GM10266 (cell line): ENCODE results near the gene TP53I11.

ENCODE experiments used
- DNase-seq: peaks from one replicate; pipeline ENCODE4 v3.0.0; 2012; ENCODE audit errors: extremely low spot score
- TF ChIP-seq, protein P1 (sequence below): IDR thresholded peaks from 2 replicates; pipeline ENCODE4 v1.5.1; 2012; ENCODE audit warnings: mild to moderate bottlenecking, low read depth; ENCODE audit not compliant: control insufficient read depth, insufficient read depth; ENCODE audit errors: missing control alignments

TP53I11 gene

DNA sequence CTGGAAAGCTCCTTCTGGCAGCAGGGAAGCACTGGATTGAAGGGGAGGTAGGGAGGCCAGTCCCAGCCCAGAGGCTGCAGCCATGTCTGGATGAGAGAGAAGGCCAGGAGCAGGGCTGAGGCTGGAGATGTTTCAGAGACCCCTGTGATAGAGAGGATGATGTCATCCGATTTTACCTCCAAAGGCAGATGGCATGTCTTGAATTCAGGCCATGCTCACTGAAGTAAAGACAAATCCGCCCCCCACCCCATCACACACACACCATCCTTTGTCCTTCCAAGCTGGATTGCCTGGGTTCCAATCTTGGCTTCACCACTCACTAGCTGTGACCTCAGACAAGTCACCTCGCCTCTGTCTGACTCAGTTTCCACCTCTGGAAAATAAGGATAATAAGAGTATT is 47.2 kb downstream of the TP53I11 start:
- no peak for DNase-seq
- TF ChIP-seq, protein P1, sequence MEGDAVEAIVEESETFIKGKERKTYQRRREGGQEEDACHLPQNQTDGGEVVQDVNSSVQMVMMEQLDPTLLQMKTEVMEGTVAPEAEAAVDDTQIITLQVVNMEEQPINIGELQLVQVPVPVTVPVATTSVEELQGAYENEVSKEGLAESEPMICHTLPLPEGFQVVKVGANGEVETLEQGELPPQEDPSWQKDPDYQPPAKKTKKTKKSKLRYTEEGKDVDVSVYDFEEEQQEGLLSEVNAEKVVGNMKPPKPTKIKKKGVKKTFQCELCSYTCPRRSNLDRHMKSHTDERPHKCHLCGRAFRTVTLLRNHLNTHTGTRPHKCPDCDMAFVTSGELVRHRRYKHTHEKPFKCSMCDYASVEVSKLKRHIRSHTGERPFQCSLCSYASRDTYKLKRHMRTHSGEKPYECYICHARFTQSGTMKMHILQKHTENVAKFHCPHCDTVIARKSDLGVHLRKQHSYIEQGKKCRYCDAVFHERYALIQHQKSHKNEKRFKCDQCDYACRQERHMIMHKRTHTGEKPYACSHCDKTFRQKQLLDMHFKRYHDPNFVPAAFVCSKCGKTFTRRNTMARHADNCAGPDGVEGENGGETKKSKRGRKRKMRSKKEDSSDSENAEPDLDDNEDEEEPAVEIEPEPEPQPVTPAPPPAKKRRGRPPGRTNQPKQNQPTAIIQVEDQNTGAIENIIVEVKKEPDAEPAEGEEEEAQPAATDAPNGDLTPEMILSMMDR = no peak

DNA sequence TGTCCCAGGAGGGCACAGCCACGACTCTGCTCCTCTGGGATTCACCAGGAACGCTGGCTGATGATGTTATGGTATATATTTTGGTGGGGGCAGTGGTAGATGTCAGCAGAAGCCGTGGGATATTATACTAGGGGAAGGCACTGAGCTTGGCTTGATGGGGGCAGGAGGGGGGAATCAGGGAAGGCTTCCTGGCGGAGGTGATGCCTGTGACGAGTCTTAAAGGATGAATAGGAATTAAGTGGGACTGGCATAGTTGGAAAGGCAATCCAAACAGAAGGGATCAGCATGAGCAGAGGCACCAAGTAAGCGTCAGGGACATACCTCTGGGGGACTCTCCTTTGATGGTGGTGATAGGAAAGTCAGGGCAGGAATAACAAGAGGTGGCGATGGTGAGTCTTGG is 47.6 kb downstream of the TP53I11 start:
- no peak for DNase-seq
- TF ChIP-seq, protein P1 = no peak

DNA sequence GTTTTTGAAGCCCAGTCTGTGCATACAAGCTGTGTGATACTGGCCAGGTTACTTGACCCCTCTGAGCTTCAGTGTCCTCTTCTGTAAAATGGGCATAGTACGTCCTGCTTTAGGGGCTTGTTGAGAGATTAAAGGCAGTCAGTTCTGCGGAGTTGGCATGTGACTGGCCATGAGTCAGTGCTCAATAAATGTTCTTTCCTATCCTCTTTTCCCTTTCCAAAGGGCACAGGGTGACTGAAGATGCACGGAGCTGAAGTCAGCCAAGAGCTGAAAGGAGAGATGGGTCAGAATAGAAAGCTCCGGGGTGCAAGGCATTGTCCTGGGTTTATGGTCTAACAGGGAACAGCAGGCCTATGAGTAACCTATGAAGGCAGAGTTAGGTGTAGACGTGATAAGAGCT is 48.9 kb downstream of the TP53I11 start:
- DNase-seq = no peak
- TF ChIP-seq, protein P1 = no peak

DNA sequence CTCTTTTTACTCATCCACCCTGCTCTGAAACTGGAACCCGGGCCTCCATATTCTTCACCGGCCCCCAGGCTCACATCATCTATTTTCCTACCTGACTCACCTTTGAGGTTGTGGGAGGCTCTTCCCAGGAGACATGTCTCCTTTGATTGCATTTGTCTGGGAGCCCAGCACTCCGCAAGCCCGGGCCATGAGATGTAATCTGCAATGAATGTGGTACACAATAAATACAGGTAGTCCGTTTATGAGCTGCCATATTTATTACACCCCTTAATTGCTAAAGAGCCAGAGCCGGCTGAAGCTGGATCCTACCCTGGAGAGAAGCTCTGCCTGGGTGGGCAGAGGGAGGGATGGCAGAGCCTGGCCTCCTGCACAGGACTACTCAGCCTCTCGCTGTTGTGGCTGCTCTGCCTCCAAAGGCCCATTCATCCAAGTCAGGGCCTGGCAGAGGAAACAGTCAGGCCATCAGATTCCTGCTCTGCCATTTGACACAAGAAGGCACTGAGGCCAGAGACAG is 49.5 kb downstream of the TP53I11 start:
- no peak for DNase-seq
- TF ChIP-seq, protein P1 = no peak

DNA sequence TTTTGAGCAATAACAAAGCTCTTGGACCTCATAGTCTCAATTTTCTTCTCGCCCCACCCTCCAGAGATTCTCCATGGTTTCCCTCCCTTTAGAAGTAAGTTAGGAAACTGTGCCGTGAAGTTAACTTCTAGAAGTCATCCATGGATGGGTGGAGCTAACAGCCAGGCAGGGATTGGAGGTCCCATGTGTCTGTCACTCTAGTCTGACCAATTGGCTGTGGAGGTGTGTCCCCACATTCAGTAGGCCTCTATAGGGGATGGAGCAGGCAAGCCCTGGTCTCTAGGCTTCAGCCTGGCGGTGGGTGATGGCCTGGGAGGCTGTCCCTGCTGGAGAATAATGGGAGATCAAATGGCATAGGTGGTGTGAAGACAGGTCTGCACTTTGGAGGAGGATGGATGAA is 50.7 kb downstream of the TP53I11 start:
- peak; percentile 29 for DNase-seq
- TF ChIP-seq, protein P1 = no peak

DNA sequence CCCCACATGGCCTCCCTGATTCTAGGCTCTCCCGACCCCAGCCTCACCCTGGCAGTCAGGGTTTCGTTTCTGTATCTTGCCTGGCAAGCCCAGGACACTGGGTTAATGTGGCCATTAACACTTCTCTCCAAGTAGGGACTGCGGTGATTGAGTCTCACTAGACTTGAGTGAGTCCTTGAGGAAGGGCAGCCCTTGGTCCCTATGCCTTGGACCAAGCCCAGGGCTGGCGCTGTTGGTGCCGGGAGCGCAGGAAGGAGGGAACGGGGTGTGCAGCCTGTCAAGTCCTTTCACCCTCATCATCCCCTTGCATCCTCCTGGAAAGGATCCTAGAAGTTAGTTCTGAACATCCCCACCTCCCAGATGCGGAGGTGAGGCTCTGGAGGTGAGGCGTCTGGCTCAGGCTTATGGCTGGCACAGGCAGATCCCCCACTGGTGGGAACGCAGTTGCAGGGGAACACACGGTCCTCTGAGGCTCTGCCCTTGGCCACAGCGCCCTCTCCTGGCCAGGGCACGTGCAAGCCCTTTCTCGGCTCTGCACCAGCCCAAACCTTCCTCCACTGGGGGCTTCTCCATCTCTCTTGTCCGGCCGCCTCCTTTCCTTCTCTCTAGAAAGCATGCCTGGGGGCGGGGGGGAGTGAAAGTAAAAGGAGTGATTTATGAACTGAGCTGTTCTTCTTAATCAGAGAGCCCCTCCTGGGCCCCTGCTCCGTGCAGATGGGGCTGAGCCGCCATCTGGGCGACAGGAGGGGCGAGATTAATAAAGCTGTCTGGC is 56.7 kb downstream of the TP53I11 start:
- TF ChIP-seq, protein P1 = peak; percentile 83
- peak; percentile 60 for DNase-seq

DNA sequence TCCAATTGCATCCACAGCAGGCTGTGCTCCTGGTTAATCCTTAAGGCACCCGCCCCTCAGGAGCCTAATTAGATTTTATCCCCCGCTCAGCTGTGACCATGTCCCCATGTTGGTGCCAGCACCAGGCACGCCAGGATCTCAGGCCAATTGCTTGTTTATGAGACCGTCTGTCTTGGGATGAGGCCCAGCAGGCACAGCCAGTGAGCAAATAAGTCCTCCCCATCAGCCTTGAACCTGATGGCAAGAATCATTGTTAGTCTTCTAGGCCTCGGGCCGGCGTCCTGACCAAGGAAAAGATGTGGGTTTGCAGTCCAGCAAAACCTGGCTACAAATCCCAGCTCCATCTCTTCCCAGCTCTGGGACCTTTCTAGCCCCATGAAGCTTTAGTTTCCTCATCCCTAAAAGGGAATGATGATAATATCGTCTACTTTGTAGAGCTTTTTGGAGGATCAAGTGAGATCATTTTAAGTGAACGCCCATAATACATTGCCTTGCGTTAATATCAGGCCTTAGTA is 57.3 kb downstream of the TP53I11 start:
- DNase-seq = no peak
- TF ChIP-seq, protein P1 = no peak
